CD4-positive, alpha-beta T cell treated with Interleukin-17A for 1 hour (primary cell): ENCODE measurements around the gene SCAPER.
"Not testable (repeated sequence)": the region's sequence is repeated elsewhere in the genome, so short reads cannot be mapped to it uniquely, and the experiment has no call there.

Experiments used
- DNase-seq: peaks from one replicate; pipeline ENCODE4 v3.0.0-alpha.2; 2020

SCAPER gene

DNA sequence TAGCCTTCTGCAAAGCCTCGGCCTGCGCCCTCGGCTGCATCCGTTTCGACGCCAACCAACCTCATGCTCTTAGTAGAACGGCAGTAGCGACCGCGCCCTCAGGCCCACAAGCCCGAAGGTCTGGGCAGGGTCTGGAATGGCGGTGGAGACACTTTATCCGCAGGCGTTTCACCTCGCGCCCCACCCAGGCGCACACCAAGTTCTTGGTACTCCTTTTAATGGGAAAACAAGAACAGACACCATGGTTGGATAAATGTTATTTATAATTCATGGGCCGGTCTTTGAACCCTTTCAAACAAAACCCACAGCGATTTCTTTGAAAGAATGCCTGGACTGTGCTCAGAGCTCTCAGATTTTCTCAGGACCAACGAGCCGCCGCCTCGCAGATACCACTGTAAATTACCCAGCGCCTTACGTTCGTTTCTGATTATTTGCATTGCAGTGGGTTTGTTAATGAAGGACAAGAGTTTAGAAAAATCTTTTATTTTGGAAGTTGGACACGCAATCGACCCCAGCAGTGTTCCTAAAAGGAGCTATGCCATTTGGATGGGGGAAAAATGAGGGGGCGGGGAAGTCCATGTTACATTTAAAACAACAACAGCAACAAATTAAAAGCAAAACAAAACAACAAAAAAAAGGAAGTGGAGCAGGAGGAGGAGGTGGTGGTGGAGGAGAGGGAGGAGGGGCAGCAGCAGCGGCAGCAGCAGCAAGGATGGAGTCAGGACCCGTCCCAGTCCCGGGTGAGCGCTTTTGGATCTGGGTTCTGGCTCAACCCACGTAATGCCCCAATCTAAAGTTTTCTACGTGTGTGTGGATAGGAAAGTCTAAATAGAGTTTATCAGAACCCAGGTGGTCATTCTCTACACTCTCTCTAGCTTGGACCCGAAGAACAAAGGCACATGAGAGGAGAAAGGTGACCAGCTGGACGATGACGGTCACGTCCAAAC lies 569.6 kb downstream of the SCAPER start:
- DNase-seq, result peak; percentile 19

GRCh38 chr15:76334438-76335306 lies 570.5 kb downstream of the SCAPER start:
- no peak for DNase-seq

GRCh38 chr15:76333720-76334437 lies 571.3 kb downstream of the SCAPER start:
- DNase-seq, result no peak

GRCh38 chr15:76333309-76333708 lies 571.8 kb downstream of the SCAPER start:
- DNase-seq, result no peak

GRCh38 chr15:76332796-76333195 lies 572.3 kb downstream of the SCAPER start:
- no peak for DNase-seq

DNA sequence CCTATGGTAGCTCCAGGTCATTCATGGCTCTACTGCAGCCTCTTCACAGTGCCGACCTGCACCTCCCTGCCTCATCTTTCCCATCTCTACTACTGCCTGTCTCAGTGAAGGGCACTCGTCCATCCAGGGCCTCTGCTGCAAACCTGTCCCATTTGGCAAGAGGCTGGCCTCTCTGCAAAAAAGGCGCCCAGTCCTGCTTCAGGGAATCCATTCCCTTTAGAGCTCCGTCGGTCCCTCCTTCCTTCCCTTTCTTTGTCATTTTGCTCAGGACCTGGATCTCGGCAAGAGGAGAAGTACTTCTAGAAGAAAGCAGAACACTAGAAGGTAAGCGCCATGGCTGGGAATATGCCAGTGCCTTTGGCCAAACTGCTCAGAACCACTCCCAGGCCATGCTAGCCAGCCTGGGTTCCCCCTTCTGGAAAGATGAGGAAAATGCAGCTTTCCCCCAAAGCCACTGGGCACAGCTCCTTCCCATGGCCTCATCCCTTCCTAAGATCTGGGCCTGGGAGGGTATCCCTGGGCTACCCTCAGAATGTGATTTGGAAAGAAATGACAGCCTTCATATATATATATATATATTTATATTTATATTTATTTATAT lies 575.0 kb downstream of the SCAPER start:
- no peak for DNase-seq

GRCh38 chr15:76328958-76329357 lies 576.2 kb downstream of the SCAPER start:
- no peak for DNase-seq

- DNase-seq, result no peak
Measured at GRCh38 chr15:76328106-76328696, 576.9 kb downstream of the SCAPER start.

DNA sequence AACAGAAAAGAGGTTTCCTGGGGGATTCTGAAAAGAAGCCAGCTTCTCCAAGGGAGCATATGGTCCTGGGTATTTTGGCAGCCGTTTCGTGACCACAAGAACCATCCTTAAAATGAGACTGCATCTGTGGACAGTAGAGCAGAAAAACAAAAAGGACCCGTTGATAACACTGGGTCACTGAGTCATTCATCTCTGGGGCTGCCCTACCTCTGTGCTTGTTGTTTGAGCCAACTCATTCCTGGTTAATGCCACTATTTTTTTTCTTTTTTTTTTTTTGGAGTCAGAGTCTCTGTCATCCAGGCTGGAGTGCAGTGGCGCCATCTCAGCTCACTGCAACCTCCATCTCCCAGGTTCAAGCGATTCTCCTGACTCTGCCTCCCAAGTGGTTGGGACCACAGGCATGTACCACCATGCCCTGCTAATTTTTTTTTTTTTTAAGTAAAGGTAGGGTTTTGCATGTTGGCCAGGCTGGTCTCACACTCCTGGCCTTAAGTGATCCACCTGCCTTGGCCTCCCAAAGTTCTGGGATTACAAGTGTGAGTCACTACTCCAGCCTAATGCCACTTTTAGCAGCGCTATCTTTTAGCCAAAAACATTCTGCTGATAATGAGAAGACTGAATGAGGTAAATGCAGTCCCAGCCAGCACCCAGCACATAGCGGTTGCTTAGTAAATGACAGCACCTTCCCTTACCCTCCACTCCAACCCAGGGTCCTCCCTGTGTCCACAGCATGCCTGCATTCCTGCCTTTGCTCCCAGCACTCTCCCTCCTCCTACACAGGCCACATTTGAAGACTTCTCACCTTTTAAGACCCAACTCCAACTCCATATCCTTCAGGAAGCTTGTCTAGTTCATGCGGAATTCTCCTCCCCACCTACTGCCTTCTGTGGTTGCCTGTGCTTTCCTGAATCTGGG lies 577.7 kb downstream of the SCAPER start:
- no peak for DNase-seq

- DNase-seq, result no peak
Measured at GRCh38 chr15:76325704-76326103, 579.4 kb downstream of the SCAPER start.

DNA sequence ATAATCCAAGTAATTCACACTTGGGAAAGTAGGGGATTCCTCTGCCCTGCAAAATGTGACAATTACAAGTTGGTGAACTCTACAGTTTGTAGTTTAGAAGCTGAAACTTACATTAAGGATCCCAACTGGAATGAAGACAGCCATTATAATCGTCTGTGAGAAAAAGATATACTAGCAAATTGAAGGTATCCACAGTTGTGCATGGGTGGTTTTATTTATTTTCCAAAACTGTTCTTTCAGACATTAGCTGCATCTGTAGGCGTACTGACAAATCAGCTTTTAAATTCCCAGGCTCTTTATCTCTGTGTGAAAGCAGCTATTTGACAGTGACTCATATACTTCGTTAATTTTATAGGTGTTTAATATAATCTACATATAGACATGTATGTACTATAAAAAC lies 581.1 kb downstream of the SCAPER start:
- DNase-seq, result no peak

- no peak for DNase-seq
Measured at GRCh38 chr15:76321602-76322001, 583.5 kb downstream of the SCAPER start.

GRCh38 chr15:76321171-76321570 lies 584.0 kb downstream of the SCAPER start:
- no peak for DNase-seq

GRCh38 chr15:76320012-76320411 lies 585.1 kb downstream of the SCAPER start:
- no peak for DNase-seq

- no peak for DNase-seq
Measured at GRCh38 chr15:76313731-76314130, 591.4 kb downstream of the SCAPER start.

GRCh38 chr15:76313175-76313567 lies 592.0 kb downstream of the SCAPER start:
- DNase-seq, result not testable (repeated sequence)

- no peak for DNase-seq
Measured at GRCh38 chr15:76312540-76313174, 592.5 kb downstream of the SCAPER start.

GRCh38 chr15:76311100-76311953 lies 593.8 kb downstream of the SCAPER start, which contains the start of gene ETFA:
Gene ETFA (minus strand): TSS chr15:76311469. CDS start chr15:76311388, 81 bp downstream.
- DNase-seq, result peak; percentile 92

GRCh38 chr15:76310475-76311099 lies 594.6 kb downstream of the SCAPER start:
- DNase-seq, result no peak
